ENCODE results near the gene CCDC192.

CCDC192 gene

DNA sequence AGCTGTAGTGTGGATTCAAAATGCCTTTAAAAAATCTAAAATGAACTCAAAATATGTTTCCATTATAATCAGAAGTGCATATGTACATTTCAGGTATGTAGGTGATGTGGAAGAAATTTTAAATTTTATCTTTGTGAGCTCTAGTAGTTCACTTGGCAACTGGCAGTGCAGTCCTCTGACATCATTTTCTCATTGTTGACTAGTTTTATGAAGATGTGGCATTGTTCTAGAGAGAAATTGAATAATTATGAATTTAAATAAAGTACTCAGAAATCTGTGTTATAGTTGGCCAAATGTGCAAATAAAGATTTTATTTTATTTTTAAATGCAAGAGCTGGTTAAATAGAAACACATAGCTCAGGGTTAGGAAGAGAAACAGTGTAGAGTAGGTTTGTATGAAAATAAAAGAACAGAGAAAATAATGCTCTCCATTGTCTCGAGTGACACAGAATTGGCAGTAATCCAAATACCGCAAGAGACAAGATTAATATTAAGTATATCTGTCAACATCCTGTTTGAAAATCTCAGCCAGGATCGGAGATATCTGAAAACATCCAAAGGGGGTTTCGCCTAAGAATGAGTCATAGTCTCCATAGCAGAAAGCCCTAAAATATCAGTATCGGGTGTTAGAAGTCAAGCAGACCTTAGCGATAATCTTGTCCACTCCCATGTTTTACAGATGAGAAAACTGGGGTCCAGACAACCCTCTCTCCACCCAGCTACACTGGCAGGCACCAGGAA is 189.4 kb downstream of the CCDC192 start:
- DNase-seq, result no peak

GRCh38 chr5:127893232-127893631 is 190.0 kb downstream of the CCDC192 start:
- DNase-seq, result no peak

- no peak for DNase-seq
These were observed 191.3 kb downstream of the CCDC192 start for GRCh38 chr5:127894461-127894860.

GRCh38 chr5:127898551-127899213 is 195.5 kb downstream of the CCDC192 start:
- DNase-seq, result no peak

DNA sequence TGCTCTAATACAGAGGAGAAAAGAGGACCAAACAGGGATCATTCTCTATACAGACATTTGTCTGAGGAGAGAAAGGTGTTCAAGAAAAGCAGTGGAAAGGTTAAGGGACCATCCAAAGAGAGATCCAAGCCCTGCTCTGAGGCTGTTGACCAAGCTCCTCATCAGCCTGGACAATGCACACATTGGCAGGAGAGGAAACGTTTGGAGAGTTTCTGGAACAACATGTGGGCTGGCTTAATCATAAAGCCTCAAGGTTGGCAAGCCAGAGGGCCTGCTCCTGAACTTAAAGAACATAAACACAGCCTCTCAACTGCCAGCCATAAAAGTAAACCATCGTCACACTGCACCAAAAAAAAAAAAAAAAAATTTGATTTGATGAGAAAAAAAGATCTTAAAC is 196.0 kb downstream of the CCDC192 start:
- DNase-seq, result no peak

DNA sequence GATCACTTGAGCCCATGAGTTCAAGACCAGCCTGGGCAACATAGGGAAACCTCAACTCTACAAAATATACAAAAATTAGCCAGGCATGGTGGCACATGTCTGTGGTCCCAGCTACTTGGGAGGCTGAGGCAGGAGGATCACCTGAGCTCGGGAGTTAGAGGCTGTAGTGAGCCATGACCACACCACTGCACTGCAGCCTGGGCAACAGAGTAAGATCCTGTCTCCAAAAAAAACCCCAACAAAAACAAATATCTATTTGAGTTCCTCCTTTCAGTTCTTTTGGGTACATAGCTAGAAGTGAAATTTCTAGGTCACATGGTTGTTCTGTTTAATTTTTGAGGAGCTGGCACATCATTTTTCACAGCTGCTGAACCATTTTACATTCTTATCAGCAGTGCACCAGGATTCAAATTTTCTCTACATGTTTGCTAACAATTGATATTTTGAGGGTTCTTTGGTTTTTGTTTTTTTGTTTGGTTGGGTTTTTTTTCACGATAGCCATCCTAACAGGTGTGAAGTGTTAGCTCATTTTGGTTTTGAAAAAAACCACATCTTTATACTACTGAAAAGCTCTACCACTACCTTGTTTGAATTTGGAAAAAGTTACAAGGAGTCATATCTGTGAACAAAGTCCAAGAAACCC is 203.5 kb downstream of the CCDC192 start:
- DNase-seq, result no peak

DNA sequence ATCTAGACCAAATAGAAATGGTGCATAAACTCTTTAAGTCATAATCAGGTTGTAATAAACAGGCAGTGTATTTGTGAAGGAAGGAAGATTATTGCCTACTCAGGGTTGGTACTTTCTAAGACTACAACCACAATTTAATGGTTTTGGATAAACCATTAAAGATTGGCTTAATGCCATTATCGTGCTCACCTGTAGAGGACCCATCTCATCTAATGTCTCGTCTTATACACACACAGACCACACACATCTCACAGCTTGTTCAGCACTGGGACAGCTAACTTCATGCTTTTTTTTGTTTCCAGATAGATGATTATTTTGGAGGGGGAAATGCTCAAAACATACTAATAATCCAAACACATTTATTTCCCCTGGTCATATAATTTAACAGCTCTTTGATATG is 204.7 kb downstream of the CCDC192 start:
- no peak for DNase-seq

GRCh38 chr5:127909066-127909465 is 205.9 kb downstream of the CCDC192 start:
- peak in 1 of 5 donors; percentile 9 for DNase-seq

DNA sequence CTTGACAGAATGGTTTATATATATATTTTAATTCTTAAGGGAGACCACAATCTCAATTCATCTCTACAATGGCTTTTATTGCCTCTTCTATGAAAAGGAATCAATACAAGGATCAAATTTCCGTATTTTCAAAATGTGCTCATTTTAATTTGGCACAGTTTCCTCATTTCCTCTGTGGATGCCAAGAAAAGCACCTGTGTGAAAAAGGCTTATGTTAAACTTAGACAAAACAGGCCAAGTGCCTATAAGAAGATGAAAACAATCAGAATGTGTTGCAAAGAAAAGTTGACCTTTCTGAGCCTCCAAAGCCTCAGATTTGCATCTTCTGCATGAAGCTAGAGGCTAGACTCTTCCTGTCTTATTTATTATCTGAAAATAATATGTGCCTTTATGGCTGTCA is 206.6 kb downstream of the CCDC192 start:
- DNase-seq, result no peak

GRCh38 chr5:127910307-127910956 is 207.2 kb downstream of the CCDC192 start:
- DNase-seq, result no peak

GRCh38 chr5:127911619-127912018 is 208.4 kb downstream of the CCDC192 start:
- DNase-seq, result no peak

DNA sequence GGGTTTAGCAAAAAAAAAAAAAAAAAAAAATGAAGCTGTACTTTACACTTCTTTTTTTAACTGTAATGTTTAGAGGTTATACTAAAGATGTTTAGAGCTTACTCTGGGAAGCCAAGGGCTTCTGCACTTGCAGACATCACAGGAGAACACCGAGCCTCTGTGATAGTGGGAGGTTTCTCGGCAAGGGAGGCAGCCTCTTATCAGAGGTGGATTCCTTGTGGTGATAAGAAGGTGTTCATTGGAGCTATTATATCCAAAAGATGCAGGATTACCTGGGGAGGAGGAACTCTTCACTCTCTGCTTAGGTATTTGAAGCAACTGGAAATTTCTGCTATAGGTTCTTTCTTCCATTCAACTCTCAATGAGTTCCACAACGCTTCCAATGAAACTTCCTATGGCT is 209.2 kb downstream of the CCDC192 start:
- no peak for DNase-seq

DNA sequence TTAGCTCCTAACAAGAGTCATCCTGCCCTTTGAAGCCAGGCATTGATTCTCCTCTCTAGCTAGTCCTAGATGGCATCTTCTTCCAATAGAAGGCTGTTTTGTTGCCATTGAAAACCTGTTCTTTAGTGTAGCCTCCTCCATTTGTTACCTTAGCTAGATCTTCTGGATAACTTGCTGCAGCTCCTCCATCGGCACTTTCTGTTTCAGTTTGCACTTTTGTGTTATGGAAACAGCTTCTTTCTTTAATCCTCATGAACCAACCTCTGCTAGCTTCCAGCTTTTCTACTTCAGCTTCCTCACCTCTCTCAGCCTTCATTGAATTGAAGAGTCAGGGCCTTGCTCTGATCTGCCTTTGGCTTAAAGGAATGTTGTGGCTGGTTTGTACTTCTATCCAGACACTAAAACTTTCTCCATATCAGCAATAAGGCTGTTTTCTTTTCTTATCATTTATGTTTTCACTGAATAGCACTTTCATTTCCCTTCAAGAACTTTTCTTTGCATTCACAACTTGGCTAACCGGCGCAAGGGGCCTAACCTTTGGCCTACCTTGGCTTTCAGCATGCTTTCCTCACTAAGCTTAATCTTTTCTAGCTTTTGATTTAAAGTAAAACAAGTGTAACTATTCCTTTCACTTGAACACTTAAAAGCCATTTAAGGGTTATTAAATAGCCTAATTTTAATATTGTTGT is 213.8 kb downstream of the CCDC192 start:
- no peak for DNase-seq

DNA sequence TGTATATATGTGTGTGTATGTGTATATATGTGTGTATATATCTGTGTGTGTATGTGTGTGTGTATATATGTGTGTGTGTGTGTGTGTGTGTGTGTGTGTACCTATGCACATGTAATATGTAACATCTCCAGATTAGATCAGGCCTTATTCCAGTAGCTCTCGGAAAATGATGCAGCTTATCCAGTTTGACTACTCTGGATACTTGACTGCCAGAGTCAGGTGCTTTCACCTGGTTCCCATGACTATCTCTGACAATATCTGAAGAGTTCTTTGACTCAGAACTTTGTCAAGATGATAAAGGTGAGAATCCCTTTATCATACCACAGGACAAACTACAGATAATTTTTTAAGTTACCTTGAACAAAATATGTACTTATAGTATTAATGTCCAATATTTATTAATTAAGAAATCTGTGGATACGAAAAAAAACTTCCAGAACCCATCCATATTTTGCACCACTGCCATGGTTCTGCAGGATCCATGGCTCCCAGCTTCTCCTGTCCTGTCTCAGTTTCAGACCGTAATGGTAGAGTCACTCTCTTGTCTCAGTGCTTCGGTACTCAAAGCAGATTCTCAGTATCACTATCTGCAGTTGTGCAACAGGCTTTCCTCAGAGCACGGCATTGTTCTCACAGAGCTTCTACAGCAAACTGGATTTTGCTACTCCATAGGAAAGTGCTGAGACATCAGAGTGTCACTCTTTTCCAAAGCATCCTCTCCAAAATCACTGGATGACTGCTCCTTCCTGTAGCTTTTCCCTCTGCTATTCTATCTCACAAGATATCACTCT is 216.0 kb downstream of the CCDC192 start:
- DNase-seq, result no peak

DNA sequence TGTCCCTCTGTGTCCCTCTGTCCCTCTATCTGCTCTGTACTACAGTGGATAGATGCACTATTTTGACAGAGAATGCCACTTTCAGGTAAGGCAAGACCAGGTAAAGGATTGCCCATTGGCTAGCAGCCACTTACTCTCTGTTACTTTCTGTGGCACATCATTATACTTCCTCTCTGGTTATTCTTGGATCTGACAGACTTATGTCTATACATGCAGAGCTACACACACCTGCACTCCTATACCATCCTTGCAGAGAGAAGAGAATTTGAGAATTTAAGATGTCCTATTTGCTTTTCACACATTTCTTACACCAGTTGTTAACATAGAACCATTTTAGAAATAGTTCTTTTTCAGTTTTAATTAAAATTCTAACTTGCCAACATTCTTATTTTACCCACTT is 216.6 kb downstream of the CCDC192 start:
- DNase-seq, result no peak

- no peak for DNase-seq
These were observed 217.7 kb downstream of the CCDC192 start for GRCh38 chr5:127920936-127921335.

DNA sequence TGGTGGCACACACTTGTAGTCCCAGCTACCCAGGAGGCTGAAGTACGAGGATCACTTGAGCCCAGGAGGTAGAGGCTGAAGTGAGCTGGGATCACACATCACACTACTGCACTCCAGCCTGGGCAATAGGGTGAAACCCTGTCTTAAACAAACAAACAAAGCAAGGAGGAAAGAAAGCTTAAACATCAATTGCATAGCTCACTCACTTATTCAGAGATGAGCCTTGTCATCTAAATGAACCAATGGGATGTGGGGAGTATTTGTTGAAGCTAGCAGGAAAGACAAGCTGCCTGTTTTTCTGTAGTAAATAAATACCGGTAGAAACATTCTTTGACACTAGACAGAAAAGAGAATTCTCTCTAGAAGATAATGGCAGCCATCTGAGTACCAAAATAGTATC is 219.4 kb downstream of the CCDC192 start:
- DNase-seq, result no peak

DNA sequence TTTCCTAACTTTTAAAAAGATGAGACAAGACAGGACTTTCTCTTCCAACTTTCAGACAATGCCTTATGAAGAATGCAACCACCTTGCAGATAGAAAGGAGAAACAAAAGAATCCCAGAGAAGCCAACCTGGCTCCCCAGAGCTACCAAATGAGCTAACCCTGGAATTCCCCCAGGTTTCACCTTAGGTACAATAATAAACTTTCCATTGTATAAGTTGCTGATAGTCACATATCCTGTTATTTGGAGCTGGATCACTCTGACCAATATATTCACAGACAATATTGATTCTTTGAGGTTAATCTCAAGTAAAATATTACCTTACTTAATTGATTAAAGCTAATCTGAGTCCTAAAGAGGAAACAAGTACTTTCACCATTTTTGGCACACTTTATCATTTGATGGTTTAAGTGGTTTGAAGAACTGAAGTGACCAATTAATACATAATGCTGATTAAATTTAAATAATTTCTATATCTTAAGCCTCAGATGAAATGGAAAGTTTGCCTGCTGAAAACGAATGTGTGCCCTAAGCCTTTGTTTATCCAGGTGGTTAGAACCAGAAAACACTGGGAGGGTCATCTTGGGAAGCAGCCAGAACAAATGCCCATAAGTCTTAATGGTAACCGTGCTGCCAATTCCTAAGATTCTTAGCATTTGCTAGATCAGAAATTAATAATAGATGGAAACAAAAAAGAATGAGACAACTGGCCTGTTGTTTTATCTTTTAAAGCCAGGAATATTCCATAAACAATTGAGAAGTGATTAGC is 220.8 kb downstream of the CCDC192 start:
- DNase-seq, result no peak

DNA sequence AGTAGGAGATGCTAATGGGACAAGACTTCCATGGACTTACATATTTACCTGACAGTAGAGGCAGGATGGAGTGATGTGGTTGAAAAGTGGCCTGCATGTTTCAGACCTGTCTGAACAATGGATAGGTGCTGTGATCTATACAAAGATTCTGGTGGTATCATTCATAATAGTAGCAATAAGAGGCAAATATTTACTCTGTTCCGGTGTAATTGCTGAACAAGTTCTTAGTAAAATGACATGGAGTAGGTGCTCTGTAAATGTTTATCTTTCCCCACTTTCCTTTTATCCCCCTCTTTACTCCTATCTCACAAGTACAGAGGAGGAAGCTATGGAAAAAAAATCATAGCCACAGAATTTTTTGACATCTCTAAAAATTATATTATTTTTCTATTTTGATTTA is 221.4 kb downstream of the CCDC192 start:
- DNase-seq, result no peak

- no peak for DNase-seq
These were observed 222.7 kb downstream of the CCDC192 start for GRCh38 chr5:127925916-127926315.

GRCh38 chr5:127926974-127927373 is 223.8 kb downstream of the CCDC192 start:
- DNase-seq, result no peak
